ENCODE measurements around the gene RASGRP2.

- TF ChIP-seq POLR2A (IDR thresholded peaks at IDR 0.05) = no peak
- TF ChIP-seq, protein P1, sequence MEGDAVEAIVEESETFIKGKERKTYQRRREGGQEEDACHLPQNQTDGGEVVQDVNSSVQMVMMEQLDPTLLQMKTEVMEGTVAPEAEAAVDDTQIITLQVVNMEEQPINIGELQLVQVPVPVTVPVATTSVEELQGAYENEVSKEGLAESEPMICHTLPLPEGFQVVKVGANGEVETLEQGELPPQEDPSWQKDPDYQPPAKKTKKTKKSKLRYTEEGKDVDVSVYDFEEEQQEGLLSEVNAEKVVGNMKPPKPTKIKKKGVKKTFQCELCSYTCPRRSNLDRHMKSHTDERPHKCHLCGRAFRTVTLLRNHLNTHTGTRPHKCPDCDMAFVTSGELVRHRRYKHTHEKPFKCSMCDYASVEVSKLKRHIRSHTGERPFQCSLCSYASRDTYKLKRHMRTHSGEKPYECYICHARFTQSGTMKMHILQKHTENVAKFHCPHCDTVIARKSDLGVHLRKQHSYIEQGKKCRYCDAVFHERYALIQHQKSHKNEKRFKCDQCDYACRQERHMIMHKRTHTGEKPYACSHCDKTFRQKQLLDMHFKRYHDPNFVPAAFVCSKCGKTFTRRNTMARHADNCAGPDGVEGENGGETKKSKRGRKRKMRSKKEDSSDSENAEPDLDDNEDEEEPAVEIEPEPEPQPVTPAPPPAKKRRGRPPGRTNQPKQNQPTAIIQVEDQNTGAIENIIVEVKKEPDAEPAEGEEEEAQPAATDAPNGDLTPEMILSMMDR (IDR thresholded peaks at IDR 0.05) = no peak
Measured at GRCh38 chr11:64774144-64774543, 30.2 kb upstream of the RASGRP2 start.
